HG03135 (cell line): Measurements from ENCODE around the gene SLC22A16.

Experiments used
- ATAC-seq: cut with Tn5 transposase; IDR thresholded peaks from one replicate; pipeline ENCODE4 v1.9.1; 2021; ENCODE audit warnings: mild to moderate bottlenecking, moderate library complexity; ENCODE audit not compliant: unreplicated experiment

Gene SLC22A16

DNA sequence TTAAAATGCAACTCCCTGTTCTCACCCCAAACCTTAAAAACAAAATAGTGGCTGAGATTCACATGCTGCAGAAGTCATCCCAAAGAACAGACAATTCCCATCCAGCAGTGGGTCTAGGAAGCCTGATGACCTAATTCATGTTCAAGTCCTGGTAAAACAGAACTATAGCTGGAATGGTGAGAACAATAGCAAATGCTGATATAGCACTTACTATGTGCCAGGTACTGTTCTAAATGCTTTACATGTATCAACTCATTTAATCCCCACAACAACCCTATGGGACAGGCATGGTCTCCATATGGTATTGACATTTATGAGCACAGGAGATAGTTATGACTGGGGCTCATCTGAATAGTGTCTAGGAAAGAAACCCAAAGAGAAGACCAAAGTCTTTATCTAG is 66.6 kb downstream of the SLC22A16 start:
- ATAC-seq, result no peak

DNA sequence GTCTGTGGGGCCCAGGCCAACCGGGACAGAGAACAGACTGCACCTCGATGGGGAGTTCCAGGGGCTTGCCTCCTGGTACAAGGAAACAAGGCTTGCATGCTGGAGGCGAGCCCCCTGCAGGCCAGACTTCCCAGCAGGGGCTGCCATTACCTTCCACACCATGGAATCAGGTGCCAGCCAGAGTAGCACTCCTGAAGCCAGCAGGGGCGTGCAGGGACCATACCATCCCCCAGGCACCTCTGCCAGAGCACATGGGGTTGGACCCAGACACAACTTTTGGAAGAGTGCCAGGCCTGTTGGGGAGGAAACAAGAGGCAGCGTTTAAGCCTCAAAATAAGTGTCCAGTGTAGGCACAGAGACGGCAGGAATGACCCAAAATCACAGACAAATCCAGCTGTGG is 67.5 kb downstream of the SLC22A16 start:
- no peak for ATAC-seq

DNA sequence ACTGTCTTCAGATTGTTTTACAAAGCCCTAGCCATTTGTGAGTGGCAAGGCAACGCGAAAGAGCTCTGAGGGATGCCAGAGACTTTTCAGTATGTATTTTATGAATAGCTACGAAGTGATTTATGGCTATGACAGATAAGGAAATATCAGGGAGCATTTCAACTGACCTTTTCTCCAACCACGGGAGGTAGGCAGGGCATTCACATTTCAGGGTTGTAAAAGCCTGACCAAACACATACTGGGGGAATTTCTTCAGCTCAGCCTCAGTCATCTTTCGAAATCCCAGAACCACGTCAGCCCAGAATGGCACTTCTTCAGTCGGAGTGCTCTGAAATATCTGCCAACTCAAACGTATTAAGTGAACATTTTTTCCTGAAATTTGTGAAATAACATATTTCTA is 71.8 kb downstream of the SLC22A16 start:
- ATAC-seq, result no peak

GRCh38 chr6:110401585-110402176 is 74.7 kb downstream of the SLC22A16 start:
- no peak for ATAC-seq

GRCh38 chr6:110400208-110400607 is 76.2 kb downstream of the SLC22A16 start:
- no peak for ATAC-seq

GRCh38 chr6:110399219-110400071 is 77.0 kb downstream of the SLC22A16 start:
- ATAC-seq, result no peak

DNA sequence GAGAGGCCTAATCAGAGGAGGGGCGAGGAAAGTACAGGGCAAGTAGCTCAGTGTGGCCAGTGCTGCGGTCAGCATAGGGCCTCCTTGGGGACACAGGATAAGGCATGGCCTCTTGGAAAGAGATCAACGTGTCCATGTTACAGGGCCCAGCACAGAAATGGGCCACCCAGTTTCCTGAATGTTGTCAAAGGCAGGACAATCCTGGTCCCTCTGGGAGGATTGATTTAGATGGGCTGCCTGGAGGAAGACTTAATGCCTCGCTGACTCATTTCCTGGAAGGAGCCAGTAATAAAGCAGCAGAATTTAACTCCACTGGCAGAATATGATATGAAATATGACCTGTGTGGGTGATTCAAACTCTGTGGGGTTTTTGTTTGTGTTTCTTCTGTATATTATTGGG is 77.6 kb downstream of the SLC22A16 start:
- ATAC-seq, result no peak

- ATAC-seq, result no peak
These were observed 81.2 kb downstream of the SLC22A16 start for GRCh38 chr6:110395221-110395620.

DNA sequence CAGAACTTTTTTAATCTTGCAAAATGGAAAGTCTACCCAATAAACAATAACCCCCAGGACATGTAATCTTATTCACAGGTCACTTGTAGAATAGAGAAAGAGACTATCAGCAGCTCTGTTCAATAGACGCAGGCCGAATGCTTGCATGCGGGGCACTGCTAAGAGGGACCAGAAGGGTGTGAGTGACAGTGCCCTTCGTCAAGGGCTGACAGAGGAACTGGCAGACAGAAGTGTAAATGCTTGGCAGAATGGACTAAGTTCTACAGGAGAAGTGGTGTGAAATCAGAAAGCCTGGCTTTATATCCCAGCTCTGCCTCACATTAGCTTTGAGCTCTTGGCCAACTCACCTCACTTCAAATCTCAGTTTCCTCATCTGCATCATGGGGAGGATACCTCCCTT is 82.0 kb downstream of the SLC22A16 start:
- no peak for ATAC-seq

GRCh38 chr6:110392727-110393126 is 83.7 kb downstream of the SLC22A16 start:
- ATAC-seq, result no peak

GRCh38 chr6:110390404-110390803 is 86.0 kb downstream of the SLC22A16 start:
- ATAC-seq, result no peak

- ATAC-seq, result no peak
These were observed 86.6 kb downstream of the SLC22A16 start for GRCh38 chr6:110389689-110390382.

DNA sequence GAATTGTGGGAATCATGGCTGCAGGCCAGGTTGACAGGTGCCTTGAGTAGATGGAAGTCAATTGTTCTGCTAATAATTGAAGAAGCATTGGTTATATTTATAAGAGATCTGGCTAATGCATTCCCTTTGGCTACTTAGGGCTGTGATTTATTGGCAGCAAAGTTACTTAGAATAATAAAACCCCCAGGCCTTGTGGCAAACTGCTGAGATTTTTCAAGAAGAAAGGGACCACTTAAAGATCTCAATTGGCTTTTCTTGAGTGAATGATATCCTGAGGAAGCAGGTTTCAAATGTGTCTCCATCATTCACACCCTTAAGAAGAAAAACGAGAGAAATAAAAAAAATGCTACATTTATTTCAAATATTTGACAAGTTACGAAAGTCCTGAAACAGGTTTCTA is 88.4 kb downstream of the SLC22A16 start:
- ATAC-seq, result no peak

DNA sequence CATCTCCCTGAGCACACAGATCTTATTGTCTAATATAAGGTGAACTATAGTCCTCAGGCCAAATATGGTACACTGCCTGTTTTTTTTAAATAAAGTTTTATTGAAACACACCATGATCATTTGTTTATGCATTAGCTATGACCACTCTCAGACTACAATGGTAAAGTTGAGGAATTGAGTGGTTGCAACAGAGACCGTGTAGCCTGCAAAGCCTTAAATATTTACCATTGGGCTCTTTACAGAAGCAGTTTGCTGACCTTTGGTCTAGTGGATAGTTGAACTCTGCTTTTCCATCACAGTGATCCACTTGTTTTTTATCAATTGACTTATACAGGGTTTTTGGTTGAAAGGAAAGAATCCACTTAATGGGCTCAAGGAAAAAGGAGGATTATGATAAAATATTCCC is 91.0 kb downstream of the SLC22A16 start:
- ATAC-seq, result no peak

GRCh38 chr6:110378552-110378951 is 97.9 kb downstream of the SLC22A16 start:
- ATAC-seq, result no peak
